ENCODE data around the gene RFX4. TPM values are rescaled to one million over a fixed set of nuclear protein-coding genes. Genes with fewer than 3 reads are reported as not detected.
A peak's percentile ranks its signal among the peaks of the same experiment; 100 is the strongest.

The RFX4 gene
- total and polyA plus RNA-seq, 9 of the 15 experiments (the other 6 are each of a cell fraction or from before 2014, with no cell fraction given), result not detected

DNA sequence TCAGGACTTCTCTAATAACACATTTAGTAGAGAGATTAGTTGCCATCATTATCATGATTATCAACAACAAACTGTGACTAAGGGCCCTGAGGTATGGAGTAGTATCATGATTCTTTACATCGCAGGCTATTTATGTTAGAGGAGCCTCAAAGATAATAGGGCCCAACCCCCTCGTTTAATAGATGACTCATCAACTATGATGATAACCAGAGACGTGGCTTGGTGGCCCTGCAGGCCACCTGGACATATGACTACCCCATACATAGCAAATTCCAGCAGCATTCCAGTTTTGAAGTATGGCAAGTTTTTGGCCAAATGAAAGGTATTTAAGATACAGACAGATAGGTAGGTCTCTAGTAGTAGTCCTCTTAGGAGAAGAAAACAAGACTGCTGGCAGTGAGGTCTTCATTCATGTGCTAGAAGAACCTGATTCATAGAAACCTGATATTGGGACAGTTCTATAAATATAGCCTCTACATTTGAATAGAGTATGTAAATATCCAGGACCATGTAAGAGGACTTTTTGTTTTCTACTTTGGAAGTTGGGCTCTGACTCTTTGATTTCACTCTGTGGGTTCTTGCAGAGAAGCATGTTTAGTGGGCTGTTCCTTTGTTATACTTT lies 197.3 kb downstream of the RFX4 start (continued):
- TF ChIP-seq JUN (IDR thresholded peaks at IDR 0.05; ENCODE audit: borderline replicate concordance, low read depth, low read length), result peak; percentile 88
- no peak for TF ChIP-seq JUN (CRISPR knock-in tag; IDR thresholded peaks at IDR 0.05; ENCODE audit: borderline replicate concordance)
- TF ChIP-seq MAFF (IDR thresholded peaks at IDR 0.05; ENCODE audit: low read length), result peak; percentile 83
- no peak for TF ChIP-seq BDP1 (IDR thresholded peaks at IDR 0.05; ENCODE audit: insufficient read depth, insufficient read length)
- TF ChIP-seq LCOR (CRISPR knock-in tag; IDR thresholded peaks at IDR 0.05), result 0 out of 2 replicates have a peak, but pooled peaks have one; percentile 27
- peak; percentile 49; the same call in 1 of the 2 replicates for TF ChIP-seq POLR2AphosphoS5 (IDR thresholded peaks at IDR 0.05; ENCODE audit: control insufficient read depth, insufficient read depth, low read depth, low read length)
- peak; percentile 79 for TF ChIP-seq TEAD4 (IDR thresholded peaks at IDR 0.05; ENCODE audit: low read length)
- TF ChIP-seq TEAD4 (CRISPR knock-in tag; IDR thresholded peaks at IDR 0.05; ENCODE audit: borderline replicate concordance), result no peak
- TF ChIP-seq, protein P1, sequence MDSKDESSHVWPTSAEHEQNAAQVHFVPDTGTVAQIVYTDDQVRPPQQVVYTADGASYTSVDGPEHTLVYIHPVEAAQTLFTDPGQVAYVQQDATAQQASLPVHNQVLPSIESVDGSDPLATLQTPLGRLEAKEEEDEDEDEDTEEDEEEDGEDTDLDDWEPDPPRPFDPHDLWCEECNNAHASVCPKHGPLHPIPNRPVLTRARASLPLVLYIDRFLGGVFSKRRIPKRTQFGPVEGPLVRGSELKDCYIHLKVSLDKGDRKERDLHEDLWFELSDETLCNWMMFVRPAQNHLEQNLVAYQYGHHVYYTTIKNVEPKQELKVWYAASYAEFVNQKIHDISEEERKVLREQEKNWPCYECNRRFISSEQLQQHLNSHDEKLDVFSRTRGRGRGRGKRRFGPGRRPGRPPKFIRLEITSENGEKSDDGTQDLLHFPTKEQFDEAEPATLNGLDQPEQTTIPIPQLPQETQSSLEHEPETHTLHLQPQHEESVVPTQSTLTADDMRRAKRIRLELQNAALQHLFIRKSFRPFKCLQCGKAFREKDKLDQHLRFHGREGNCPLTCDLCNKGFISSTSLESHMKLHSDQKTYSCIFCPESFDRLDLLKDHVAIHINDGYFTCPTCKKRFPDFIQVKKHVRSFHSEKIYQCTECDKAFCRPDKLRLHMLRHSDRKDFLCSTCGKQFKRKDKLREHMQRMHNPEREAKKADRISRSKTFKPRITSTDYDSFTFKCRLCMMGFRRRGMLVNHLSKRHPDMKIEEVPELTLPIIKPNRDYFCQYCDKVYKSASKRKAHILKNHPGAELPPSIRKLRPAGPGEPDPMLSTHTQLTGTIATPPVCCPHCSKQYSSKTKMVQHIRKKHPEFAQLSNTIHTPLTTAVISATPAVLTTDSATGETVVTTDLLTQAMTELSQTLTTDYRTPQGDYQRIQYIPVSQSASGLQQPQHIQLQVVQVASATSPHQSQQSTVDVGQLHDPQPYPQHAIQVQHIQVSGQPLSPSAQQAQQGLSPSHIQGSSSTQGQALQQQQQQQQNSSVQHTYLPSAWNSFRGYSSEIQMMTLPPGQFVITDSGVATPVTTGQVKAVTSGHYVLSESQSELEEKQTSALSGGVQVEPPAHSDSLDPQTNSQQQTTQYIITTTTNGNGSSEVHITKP (IDR thresholded peaks at IDR 0.05; ENCODE audit: partially characterized antibody), result no peak
- TF ChIP-seq, protein P2, sequence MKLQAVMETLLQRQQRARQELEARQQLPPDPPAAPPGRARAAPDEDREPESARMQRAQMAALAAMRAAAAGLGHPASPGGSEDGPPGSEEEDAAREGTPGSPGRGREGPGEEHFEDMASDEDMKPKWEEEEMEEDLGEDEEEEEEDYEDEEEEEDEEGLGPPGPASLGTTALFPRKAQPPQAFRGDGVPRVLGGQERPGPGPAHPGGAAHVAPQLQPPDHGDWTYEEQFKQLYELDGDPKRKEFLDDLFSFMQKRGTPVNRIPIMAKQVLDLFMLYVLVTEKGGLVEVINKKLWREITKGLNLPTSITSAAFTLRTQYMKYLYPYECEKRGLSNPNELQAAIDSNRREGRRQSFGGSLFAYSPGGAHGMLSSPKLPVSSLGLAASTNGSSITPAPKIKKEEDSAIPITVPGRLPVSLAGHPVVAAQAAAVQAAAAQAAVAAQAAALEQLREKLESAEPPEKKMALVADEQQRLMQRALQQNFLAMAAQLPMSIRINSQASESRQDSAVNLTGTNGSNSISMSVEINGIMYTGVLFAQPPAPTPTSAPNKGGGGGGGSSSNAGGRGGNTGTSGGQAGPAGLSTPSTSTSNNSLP (IDR thresholded peaks at IDR 0.05; ENCODE audit: borderline replicate concordance, low read depth, low read length), result peak; percentile 94
- TF ChIP-seq HDAC2 (IDR thresholded peaks at IDR 0.05), result 0 out of 2 replicates have a peak, but pooled peaks have one; percentile 18
- TF ChIP-seq, protein P3, sequence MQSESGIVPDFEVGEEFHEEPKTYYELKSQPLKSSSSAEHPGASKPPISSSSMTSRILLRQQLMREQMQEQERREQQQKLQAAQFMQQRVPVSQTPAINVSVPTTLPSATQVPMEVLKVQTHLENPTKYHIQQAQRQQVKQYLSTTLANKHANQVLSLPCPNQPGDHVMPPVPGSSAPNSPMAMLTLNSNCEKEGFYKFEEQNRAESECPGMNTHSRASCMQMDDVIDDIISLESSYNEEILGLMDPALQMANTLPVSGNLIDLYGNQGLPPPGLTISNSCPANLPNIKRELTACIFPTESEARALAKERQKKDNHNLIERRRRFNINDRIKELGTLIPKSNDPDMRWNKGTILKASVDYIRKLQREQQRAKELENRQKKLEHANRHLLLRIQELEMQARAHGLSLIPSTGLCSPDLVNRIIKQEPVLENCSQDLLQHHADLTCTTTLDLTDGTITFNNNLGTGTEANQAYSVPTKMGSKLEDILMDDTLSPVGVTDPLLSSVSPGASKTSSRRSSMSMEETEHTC (IDR thresholded peaks at IDR 0.05), result no peak
- peak; percentile 83 for TF ChIP-seq CBFA2T3 (IDR thresholded peaks at IDR 0.05)
- TF ChIP-seq MBD2 (IDR thresholded peaks at IDR 0.05; ENCODE audit: borderline replicate concordance, low read depth), result 0 out of 2 replicates have a peak, but pooled peaks have one; percentile 22
- TF ChIP-seq MEF2A (IDR thresholded peaks at IDR 0.05; ENCODE audit: control insufficient read depth, low read depth, low read length), result 0 out of 2 replicates have a peak, but pooled peaks have one; percentile 43
- no peak for TF ChIP-seq SNIP1 (IDR thresholded peaks at IDR 0.05; ENCODE audit: low read depth)
- peak; percentile 55; the same call in 1 of the 2 replicates for TF ChIP-seq NCOR1 (IDR thresholded peaks at IDR 0.05)
- TF ChIP-seq CEBPB (tag; IDR thresholded peaks at IDR 0.05), result no peak
- TF ChIP-seq MTA3 (IDR thresholded peaks at IDR 0.05; ENCODE audit: borderline replicate concordance), result 0 out of 2 replicates have a peak, but pooled peaks have one; percentile 40
- TF ChIP-seq POLR2B (IDR thresholded peaks at IDR 0.05; ENCODE audit: low read depth, partially characterized antibody), result no peak
- peak; percentile 58; the same call in 1 of the 2 replicates for TF ChIP-seq CTBP1 (IDR thresholded peaks at IDR 0.05; ENCODE audit: borderline replicate concordance)
- no peak for TF ChIP-seq PHF20 (IDR thresholded peaks at IDR 0.05; ENCODE audit: partially characterized antibody)
- peak; percentile 94 for TF ChIP-seq ZNF316 (IDR thresholded peaks at IDR 0.05)
